GM21619 (cell line): Measurements from ENCODE around the gene TPSB2.
"Not testable (repeated sequence)": the region's sequence is repeated elsewhere in the genome, so short reads cannot be mapped to it uniquely, and the experiment has no call there.

Experiments used
- ATAC-seq: cut with Tn5 transposase; IDR thresholded peaks from one replicate; pipeline ENCODE4 v1.9.1; 2021; ENCODE audit not compliant: unreplicated experiment

TPSB2 gene

DNA sequence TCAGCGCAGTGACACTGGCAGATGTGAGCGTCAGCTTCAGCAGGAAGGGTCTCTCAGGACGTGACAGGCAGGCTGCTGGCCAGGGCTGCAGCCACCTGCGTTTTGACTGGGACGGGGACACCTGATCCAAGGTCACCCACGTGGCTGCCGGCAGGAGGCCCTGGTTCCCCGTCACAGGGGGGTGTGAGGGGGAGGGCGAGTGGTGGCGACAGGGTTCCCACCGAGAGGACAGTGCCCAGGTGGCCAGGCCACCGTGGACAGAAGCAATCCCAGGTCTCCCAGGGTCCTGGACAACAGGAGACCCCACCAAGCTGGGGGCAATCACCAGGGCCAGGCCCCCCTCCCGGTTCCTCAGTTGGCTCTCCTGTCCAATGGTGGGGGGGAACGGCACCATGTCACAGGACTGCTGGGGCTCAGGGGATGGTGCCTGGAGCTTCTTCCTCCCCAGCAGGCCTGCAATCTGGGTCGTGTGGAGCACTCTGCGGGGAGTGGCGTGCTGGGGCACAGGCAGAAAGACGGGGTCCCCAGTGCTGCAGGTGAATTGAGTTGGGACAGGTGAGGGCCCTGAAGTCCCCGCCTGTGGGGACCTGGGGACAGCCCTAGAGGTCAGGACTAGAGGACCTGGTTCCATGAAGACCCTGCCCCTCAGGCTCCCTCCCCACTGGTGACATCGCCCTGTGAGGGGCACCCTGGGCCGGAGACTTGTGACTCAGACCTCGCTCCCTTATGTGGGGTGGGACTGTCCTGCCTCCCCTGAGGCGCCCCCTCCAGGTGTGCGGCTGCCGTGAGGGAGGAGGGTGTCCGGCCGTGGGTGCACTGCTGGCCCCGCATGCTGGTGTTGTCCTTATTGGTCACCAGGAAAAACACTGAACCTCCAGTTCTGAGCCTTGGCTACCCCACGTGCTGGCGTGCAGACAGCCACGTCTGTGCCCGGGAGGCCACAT lies 14.2 kb upstream of the TPSB2 start:
- ATAC-seq: not testable (repeated sequence)

DNA sequence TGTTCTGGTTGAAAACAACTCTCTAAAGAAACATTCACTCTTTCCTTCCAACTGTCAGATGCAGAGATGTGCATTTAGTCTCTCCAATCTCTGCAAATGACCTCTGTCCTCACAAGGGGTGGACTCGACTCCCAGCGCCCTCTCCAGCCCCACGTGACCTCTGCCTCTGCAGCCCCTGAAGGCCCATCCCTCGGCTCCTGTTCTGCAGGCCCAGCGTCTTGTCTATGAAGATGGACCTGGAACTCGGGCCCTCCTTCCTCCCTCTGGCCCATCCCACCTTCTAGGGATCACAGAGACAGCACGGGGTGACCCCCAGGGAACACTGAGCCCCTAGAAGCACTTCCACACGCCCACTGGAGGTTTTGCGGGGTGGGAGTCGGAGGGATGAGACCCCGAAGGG lies 13.4 kb upstream of the TPSB2 start:
- not testable (repeated sequence) for ATAC-seq

GRCh38 chr16:1241081-1241480 lies 11.1 kb upstream of the TPSB2 start:
- not testable (repeated sequence) for ATAC-seq

DNA sequence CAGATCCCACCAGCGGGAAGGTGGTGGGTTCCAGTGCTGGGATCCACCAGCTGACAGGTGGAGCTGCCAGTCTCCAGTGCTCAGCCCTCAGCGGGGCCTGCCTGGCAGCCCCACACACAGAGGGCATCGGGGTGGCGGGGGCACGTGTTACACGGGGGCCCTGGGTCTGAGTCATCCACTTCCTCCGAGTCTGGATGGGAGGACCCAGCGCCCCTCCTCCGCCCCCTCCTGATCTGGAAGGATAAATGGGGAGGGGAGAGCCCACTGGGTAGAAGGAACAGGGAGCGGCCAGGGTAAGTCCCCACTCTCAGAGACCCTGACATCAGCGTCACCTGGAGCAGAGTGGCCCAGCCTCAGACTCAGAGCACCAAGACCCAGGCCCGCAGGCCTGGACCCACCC lies 10.5 kb upstream of the TPSB2 start, which contains the start of gene TPSAB1:
TSS of gene TPSAB1 (plus strand) at position 270 of the 400 bp plus-strand sequence. CDS start 234 bp downstream, outside the sequence.
- ATAC-seq: not testable (repeated sequence)

GRCh38 chr16:1239575-1239974 lies 9.6 kb upstream of the TPSB2 start:
- not testable (repeated sequence) for ATAC-seq

DNA sequence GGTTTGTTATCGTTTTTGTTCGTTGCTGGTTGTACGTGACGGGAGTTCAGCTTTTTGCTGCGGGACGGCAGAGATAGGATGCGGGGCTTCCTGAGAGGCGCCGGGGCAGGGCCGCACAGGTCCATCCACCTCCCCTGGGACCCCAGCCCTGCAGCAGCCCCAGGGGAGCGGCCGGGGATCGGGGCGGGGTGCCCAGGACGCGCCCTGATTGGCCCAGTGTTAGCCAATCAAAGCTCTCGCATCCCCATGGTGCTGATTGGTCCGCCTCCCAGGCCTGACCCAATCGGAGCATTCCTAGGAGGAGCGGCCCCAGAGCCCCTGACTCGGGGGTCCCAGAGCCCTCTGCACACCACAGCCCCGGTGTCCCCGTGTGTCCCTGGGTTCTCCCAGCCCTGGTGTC lies 8.9 kb upstream of the TPSB2 start:
- ATAC-seq: not testable (repeated sequence)

- ATAC-seq: no peak
Measured at GRCh38 chr16:1237990-1238389, 8.0 kb upstream of the TPSB2 start.

DNA sequence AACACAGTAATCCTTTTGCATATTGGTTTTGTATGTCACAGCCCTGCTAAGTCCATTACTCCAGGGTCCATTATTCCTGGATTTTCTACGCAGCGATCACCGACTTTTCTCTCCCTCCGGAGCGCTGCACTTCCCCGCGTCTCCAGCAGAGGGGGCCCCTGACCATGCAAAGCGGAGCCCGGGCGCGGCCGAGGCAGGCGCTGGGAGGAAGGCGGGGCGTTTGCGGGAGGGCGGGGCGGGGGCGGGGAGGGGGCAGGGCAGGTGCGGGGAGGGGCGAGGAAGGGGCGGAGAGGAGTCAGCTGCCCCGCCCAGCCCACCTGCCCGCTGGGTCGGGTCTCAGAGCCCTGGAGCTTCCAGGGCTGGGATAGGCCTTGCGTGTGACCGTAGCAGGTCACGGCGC lies 6.7 kb upstream of the TPSB2 start:
- not testable (repeated sequence) for ATAC-seq

- ATAC-seq: not testable (repeated sequence)
Measured at GRCh38 chr16:1232049-1232748, 2.2 kb upstream of the TPSB2 start.

DNA sequence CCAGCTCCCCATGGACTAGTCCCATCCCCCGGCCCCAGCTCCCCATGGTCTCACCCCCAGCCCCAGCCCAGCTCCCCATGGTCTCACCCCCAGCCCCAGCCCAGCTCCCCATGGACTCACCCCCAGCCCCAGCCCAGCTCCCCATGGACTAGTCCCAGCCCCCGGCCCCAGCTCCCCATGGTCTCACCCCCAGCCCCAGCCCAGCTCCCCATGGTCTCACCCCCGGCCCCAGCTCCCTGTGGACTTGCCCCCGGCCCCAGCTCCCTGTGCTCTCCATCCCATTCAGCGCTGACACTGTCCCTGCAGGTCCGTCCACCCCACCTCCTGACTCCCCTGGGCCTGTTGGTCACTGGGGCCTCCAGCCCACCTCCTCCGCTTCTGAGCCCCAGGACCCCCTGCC lies 1.3 kb upstream of the TPSB2 start:
- not testable (repeated sequence) for ATAC-seq

DNA sequence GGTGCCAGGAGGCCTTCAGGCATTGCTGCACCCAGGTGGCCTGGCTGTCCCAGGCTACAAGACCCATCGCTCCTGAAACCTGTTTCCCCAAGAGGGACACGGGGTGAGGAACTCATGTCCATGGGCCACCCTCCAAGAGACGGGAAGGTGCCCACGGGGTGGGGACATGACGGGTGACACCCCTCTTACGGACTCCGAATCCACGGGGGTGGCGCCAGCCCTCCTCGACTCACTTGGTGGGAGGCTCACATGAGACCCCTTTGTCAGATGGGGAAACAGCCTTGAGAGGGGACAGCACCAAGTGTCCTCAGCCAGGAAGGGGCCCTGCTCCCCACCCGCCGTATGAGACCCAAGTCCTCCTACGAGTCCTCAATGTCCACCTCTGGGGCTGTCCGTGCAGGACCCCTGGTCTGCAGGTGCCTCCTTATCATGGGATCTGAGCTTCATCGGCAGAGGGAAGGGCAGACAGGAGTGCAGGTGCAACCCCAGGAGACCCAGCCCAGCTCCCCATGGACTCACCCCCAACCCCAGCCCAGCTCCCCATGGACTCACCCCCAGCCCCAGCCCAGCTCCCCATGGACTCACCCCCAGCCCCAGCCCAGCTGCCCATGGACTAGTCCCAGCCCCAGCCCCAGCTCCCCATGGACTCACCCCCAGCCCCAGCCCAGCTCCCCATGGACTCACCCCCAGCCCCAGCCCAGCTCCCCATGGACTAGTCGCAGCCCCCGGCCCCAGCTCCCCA lies 658 bp upstream of the TPSB2 start:
- not testable (repeated sequence) for ATAC-seq

GRCh38 chr16:1229476-1229875 lies 508 bp downstream of the TPSB2 start:
- not testable (repeated sequence) for ATAC-seq

GRCh38 chr16:1228227-1228626 lies 1.8 kb downstream of the TPSB2 start:
- not testable (repeated sequence) for ATAC-seq

DNA sequence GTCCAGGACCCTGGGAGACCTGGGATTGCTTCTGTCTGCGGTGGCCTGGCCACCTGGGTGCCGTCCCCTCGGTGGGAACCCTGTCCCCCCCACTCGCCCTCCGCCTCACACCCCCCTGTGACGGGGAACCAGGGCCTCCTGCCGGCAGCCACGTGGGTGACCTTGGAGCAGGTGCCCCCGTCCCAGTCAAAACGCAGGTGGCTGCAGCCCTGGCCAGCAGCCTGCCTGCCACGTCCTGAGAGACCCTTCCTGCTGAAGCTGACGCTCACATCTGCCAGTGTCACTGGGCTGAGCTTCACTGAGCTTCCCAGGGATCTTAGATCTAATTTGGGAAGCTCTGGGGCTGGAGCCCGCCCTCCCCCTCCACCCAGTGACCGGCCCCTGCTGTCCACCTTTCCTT lies 3.3 kb downstream of the TPSB2 start:
- ATAC-seq: not testable (repeated sequence)

DNA sequence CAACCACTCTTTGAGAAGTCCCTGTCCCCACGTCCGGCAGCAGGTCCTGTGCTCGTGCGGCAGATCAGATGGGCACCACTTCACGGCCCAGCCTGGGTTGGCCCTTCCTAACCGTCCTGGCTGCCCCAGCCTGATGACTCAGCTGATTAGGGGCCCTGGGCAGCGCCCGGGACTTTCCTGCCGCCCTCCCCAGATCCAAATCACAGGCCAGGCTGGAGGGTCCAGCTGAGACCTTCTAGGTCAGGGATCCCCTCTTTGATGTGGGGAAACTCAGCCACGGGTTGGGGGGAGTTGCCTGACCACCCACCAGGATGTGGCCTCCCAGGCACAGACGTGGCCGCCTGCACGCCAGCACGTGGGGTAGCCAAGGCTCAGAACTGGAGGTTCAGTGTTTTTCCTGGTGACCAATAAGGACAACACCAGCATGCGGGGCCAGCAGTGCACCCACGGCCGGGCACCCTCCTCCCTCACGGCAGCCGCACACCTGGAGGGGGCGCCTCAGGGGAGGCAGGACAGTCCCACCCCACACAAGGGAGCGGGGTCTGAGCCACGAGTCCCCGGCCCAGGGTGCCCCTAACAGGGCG lies 4.2 kb downstream of the TPSB2 start:
- not testable (repeated sequence) for ATAC-seq

GRCh38 chr16:1225051-1225451 lies 4.9 kb downstream of the TPSB2 start, which contains the start of gene TPSG1:
TSS of gene TPSG1 (minus strand) at chr16:1225268. CDS start at chr16:1225252, 16 bp downstream.
- ATAC-seq: no peak

DNA sequence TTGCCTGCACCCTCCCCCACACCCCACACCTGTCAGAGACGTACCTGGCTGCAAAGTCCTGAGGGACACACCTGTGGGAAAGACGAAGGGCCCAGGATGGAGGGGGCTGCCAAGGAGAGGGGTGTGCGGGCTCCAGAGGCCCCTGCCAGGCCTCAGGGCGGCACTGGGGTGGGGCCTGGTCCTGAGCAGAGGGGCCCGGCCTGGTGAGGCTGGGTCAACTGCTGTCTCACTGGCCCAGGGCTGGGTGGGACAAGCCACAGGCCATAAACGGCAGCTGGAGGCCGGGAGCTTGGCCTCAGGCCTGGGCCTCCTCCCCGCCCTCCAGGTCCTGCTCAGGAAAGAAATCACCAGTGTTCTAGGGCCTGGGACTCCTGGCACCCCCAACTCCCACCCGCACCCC lies 5.4 kb downstream of the TPSB2 start:
- no peak for ATAC-seq

DNA sequence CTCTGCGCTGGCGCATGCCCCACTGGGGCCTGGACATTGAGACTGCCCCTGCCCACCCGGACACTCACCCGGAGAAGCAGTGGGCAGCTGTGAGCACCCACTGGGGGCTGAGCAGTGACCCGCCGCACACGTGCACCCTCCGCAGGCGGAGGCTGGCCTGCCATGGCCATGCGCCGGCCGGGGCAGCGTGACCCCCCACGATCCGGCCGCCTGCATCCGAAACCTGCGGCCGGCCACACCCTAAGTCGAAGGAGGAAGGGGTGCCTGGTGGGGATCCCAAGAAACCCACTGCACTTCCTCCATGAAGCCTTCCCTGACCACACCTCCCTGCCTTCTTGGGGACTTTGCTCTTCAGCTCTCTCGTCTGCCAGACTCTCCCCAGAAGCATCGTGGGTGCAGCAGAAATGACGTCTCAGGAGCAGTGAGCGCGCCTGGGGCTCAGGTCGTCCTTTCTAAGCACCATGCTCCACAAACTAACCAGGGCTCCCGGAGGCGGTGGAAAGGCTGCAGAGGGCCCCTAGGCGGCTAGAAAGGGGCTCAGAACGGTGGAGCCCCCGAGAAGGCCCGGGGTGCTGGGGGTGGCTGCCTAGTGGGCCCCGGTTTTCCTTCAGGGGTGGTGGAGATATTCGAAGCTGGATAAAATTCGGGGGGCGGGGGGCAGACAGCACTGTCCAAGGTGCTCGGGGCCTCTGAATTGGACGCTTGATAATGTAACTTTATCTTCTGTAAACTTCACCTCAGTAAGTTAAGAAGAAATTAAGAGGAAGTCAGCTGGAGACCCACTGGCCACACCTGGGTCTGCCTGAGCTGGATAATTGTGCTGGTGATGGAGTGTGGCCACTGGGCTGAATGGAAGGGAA lies 6.4 kb downstream of the TPSB2 start:
- ATAC-seq: no peak

GRCh38 chr16:1222553-1223354 lies 7.2 kb downstream of the TPSB2 start:
- no peak for ATAC-seq
